Measurements from ENCODE around the gene GRID1. TPM values are rescaled to one million over a fixed set of nuclear protein-coding genes. Genes with fewer than 3 reads are reported as not detected.

The GRID1 gene
- total and polyA plus RNA-seq, 9 of the 15 experiments (the other 6 are each of a cell fraction or from before 2014, with no cell fraction given) = 0.01 to 7.2 (median 1.2) TPM

GRCh38 chr10:86283466-86284287 is 82.9 kb downstream of the GRID1 start:
- Histone ChIP-seq H3K9me3 (replicated peaks; ENCODE audit: control insufficient read depth, insufficient read depth, low read depth, low read length) (no peaks in the 10 kb centered on the region), H3K4me3 (no peak overlapping the region), H3K36me3 (ENCODE audit: control insufficient read depth, insufficient read depth, low read length) (no peaks in the 10 kb centered on the region), H2AFZ (ENCODE audit: low read depth, low read length) (no peak overlapping the region), H3K27ac (ENCODE audit: extremely low read depth, low read depth, low read length) (no peak overlapping the region), H3K27me3 (ENCODE audit: control insufficient read depth in 2 of 2, insufficient read depth in 2 of 2, low read length in 2 of 2) (no peaks in the 10 kb centered on the region), H3K9ac (ENCODE audit: insufficient read depth in 1 of 2, low read depth in 2 of 2, low read length in 2 of 2) (no peak overlapping the region), H3K4me2 (ENCODE audit: insufficient read depth, low read length) (no peak overlapping the region), H3K4me1 (replicated peaks in 1 of 2; ENCODE audit: control insufficient read depth in 2 of 2, insufficient read depth in 2 of 2, low read length in 2 of 2) (no peaks in the 10 kb centered on the region), H3K79me2 (ENCODE audit: control insufficient read depth, insufficient read depth, low read length) (no peaks in the 10 kb centered on the region), H3K9me1 (ENCODE audit: control insufficient read depth, insufficient read depth, low read length) (no peaks in the 10 kb centered on the region), H4K20me1 (replicated peaks; ENCODE audit: control insufficient read depth, insufficient read depth, low read length) (no peaks in the 10 kb centered on the region)
- intact Hi-C loops (cut with micrococcal nuclease) (no loop called here), in situ Hi-C loops (cut with MboI) (no loop called here)
- 0% methylated on average over 1 of the region's 1 CpG for WGBS (ENCODE audit: insufficient coverage, low coverage, missing lambda C conversion rate)
- ChIA-PET POLR2A (no interaction called here), CTCF (ENCODE audit: low intra/inter-chr PET ratio) (no interaction called here)
- DNase-seq (ENCODE audit: extremely low read depth in 1 of 4, low spot score in 3 of 4) (no peak), ATAC-seq (no peak), FAIRE-seq (no peak)
- no TSS peak for BruUV-seq (replicated peaks)
- TF ChIP-seq ZNF785 (CRISPR knock-in tag; IDR thresholded peaks at IDR 0.05) (no peak), ATF1 (CRISPR knock-in tag; IDR thresholded peaks at IDR 0.05) (no peak), ATF1 (tag; IDR thresholded peaks at IDR 0.05) (no peak)
- TF ChIP-seq, protein P1, sequence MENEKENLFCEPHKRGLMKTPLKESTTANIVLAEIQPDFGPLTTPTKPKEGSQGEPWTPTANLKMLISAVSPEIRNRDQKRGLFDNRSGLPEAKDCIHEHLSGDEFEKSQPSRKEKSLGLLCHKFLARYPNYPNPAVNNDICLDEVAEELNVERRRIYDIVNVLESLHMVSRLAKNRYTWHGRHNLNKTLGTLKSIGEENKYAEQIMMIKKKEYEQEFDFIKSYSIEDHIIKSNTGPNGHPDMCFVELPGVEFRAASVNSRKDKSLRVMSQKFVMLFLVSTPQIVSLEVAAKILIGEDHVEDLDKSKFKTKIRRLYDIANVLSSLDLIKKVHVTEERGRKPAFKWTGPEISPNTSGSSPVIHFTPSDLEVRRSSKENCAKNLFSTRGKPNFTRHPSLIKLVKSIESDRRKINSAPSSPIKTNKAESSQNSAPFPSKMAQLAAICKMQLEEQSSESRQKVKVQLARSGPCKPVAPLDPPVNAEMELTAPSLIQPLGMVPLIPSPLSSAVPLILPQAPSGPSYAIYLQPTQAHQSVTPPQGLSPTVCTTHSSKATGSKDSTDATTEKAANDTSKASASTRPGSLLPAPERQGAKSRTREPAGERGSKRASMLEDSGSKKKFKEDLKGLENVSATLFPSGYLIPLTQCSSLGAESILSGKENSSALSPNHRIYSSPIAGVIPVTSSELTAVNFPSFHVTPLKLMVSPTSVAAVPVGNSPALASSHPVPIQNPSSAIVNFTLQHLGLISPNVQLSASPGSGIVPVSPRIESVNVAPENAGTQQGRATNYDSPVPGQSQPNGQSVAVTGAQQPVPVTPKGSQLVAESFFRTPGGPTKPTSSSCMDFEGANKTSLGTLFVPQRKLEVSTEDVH (IDR thresholded peaks at IDR 0.05; ENCODE audit: low read depth, partially characterized antibody) = no peak
